HepG2 (cell line): ENCODE measurements around the gene WNK4. TPM values are rescaled to one million over a fixed set of nuclear protein-coding genes. Genes with fewer than 3 reads are reported as not detected.

Experiments used
- ARID2 ChIP-seq: sonication (generic); formaldehyde crosslinking; IDR thresholded peaks from 2 replicates; pipeline ENCODE4 v1.8.1; 2022; ENCODE audit warnings: mild to moderate bottlenecking, missing genetic modification reagents, borderline replicate concordance
- EP300 ChIP-seq, 3 experiments: sonication (generic) in 1 of 3; formaldehyde crosslinking in 1 of 3; IDR thresholded peaks; 2 replicates each; pipeline versions ENCODE4 v1.5.1 to v1.6.1; 2011 to 2020; ENCODE audit warnings: low read depth in 2 of 3, low read length in 2 of 3, borderline replicate concordance in 1 of 3, improper control_type of control experiment in 1 of 3, mild to moderate bottlenecking in 1 of 3, missing genetic modification reagents in 1 of 3, moderate library complexity in 1 of 3
- ERF ChIP-seq: IDR thresholded peaks from 2 replicates; pipeline ENCODE4 v1.6.1; 2018; ENCODE audit warnings: missing biosample characterization, missing genetic modification reagents
- HHEX ChIP-seq: IDR thresholded peaks from 2 replicates; pipeline ENCODE4 v1.6.1; 2016; ENCODE audit warnings: control low read depth
- JUND ChIP-seq: sonication (generic); formaldehyde crosslinking; IDR thresholded peaks from 2 replicates; pipeline ENCODE4 v1.8.0; 2022; ENCODE audit warnings: mild to moderate bottlenecking, missing genetic modification reagents
- MED13 ChIP-seq: sonication (generic); formaldehyde crosslinking; IDR thresholded peaks from 2 replicates; pipeline ENCODE4 v1.5.0; 2020; ENCODE audit warnings: missing genetic modification reagents
- MTA1 ChIP-seq: sonication (generic); formaldehyde crosslinking; IDR thresholded peaks from 2 replicates; pipeline ENCODE4 v1.4.0; 2020; ENCODE audit warnings: missing genetic modification reagents, mild to moderate bottlenecking, borderline replicate concordance
- SMAD3 ChIP-seq: sonication (generic); formaldehyde crosslinking; IDR thresholded peaks from 2 replicates; pipeline ENCODE4 v1.4.0; 2020; ENCODE audit warnings: missing genetic modification reagents
- TAF1 ChIP-seq: sonication (generic); formaldehyde crosslinking; IDR thresholded peaks from 2 replicates; pipeline ENCODE4 v1.4.0; 2020; ENCODE audit warnings: missing genetic modification reagents
- U2AF2 ChIP-seq: fragments of 200-400 bp; formaldehyde crosslinking; IDR thresholded peaks from 2 replicates; pipeline ENCODE4 v1.6.1; 2017; ENCODE audit warnings: low read depth, mild to moderate bottlenecking, low read length
- ZC3H4 ChIP-seq: sonication (generic); formaldehyde crosslinking; IDR thresholded peaks from 2 replicates; pipeline ENCODE4 v1.4.0; 2020; ENCODE audit warnings: missing genetic modification reagents, borderline replicate concordance
- ZNF234 ChIP-seq: sonication (generic); formaldehyde crosslinking; conservative IDR thresholded peaks from 2 replicates; pipeline ENCODE4 v1.5.1; 2020; ENCODE audit warnings: mild to moderate bottlenecking, missing genetic modification reagents
- ZNF24 ChIP-seq: fragments of 450-650 bp; IDR thresholded peaks from 2 replicates; pipeline ENCODE4 v1.6.1; 2017; ENCODE audit warnings: antibody characterized with exemption, mild to moderate bottlenecking
- ZNF383 ChIP-seq: sonication (generic); formaldehyde crosslinking; IDR thresholded peaks from 2 replicates; pipeline ENCODE4 v1.4.0; 2020; ENCODE audit warnings: missing genetic modification reagents, mild to moderate bottlenecking, borderline replicate concordance
- ZNF432 ChIP-seq: sonication (generic); formaldehyde crosslinking; IDR thresholded peaks from 2 replicates; pipeline ENCODE4 v1.5.0; 2020; ENCODE audit warnings: missing genetic modification reagents, mild to moderate bottlenecking, borderline replicate concordance
- ZNF605 ChIP-seq: sonication (generic); formaldehyde crosslinking; IDR thresholded peaks from 2 replicates; pipeline ENCODE4 v1.8.0; 2022; ENCODE audit warnings: mild to moderate bottlenecking, missing genetic modification reagents
- ZNF782 ChIP-seq: sonication (generic); formaldehyde crosslinking; IDR thresholded peaks from 2 replicates; pipeline ENCODE4 v1.4.0; 2020; ENCODE audit warnings: missing genetic modification reagents, mild to moderate bottlenecking, borderline replicate concordance
- polyA plus RNA-seq, 8 experiments: library from polyadenylated mRNA; depleted of rRNA in 3 of 8; stranded (reverse) in 7 of 8; unstranded in 1 of 8; fragments of >200 nt; fragmentation: Illumina TruSeq in 4 of 8; extraction: Trizol in 4 of 8; gene quantifications; 2 replicates each; pipeline versions ENCODE4 v1.2.1 to v1.2.3, GENCODE V29; 2011 to 2016; ENCODE audit warnings: low read depth in 4 of 8, missing spikeins in 1 of 8, mixed read lengths in 1 of 8; ENCODE audit not compliant: insufficient read depth in 1 of 8
- total RNA-seq, 5 experiments: library from RNA; depleted of rRNA; stranded (reverse); fragments of >200 nt; fragmentation: Illumina TruSeq; extraction: Trizol; gene quantifications; 2 replicates each; pipeline ENCODE4 v1.2.3, GENCODE V29; 2016; ENCODE audit warnings: low read depth in 1 of 5
- TF ChIP-seq, protein P1 (sequence below): fragments of 450-650 bp; IDR thresholded peaks from 2 replicates; pipeline ENCODE4 v1.6.1; 2016
- TF ChIP-seq, protein P2 (sequence below): sonication (generic); formaldehyde crosslinking; IDR thresholded peaks from 2 replicates; pipeline ENCODE4 v1.8.0; 2022; ENCODE audit warnings: mild to moderate bottlenecking, missing genetic modification reagents, moderate library complexity
- TF ChIP-seq, protein P3 (sequence below): sonication (generic); formaldehyde crosslinking; IDR thresholded peaks from 2 replicates; pipeline ENCODE4 v1.5.1; 2020; ENCODE audit warnings: missing genetic modification reagents, mild to moderate bottlenecking, borderline replicate concordance
- TF ChIP-seq, protein P4 (sequence below): sonication (generic); formaldehyde crosslinking; IDR thresholded peaks from 2 replicates; pipeline ENCODE4 v1.4.0; 2020; ENCODE audit warnings: missing genetic modification reagents

WNK4 gene
- total and polyA plus RNA-seq, 2 of the 13 experiments (the other 11 are each of a cell fraction or from before 2014, with no cell fraction given) = 2.7 to 13.7 TPM

DNA sequence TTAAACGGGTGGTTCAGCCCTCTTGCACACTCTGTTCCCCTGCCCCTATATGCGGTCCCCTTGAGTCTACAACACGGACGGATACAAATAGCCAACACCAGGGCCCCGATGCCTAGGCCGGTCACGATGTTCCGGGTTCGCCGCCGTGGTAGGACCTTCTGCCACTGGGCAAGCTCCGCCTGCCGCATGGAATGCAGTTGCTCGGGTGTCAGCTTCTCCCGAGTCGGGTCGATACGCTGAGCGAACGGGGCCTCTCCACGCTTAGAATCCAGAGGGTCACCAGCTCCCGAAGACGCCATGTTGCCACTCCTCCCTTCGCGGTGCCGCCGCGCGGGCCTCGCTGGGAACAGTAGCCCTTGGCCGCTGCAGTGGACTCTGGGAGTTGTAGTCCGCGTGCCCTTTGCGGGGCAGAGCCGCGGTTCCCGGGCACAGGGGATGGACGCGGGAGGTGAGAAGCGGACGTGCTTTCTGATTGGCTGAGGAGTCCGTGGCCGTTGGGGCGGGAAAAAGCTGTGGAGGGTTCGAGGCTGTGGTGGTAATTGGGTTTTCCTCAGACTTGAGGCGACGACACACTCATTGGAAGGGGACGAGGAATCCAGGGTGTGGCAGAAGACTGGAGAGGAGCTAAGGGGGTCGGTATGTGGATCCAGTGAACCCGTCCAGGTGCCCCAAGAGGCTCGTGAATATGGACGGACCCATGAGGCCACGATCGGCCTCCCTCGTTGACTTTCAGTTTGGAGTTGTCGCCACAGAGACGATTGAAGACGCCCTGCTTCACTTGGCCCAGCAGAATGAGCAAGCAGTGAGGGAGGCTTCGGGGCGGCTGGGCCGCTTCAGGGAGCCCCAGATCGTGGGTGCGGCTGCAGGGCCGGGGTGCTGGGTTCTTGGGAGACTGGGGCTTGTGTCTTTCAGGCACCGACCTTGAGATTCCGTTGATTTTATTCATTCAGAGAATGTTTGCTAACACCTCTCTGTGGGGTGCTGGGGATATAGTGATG lies 18.3 kb downstream of the WNK4 start, which contains the start of the genes CNTD1 and COA3 (continued):
- TF ChIP-seq, protein P1, sequence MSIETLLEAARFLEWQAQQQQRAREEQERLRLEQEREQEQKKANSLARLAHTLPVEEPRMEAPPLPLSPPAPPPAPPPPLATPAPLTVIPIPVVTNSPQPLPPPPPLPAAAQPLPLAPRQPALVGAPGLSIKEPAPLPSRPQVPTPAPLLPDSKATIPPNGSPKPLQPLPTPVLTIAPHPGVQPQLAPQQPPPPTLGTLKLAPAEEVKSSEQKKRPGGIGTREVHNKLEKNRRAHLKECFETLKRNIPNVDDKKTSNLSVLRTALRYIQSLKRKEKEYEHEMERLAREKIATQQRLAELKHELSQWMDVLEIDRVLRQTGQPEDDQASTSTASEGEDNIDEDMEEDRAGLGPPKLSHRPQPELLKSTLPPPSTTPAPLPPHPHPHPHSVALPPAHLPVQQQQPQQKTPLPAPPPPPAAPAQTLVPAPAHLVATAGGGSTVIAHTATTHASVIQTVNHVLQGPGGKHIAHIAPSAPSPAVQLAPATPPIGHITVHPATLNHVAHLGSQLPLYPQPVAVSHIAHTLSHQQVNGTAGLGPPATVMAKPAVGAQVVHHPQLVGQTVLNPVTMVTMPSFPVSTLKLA = peak; percentile 51
- TF ChIP-seq EP300 (IDR thresholded peaks at IDR 0.05; ENCODE audit: low read depth in 2 of 2, low read length in 2 of 2) = peak in 1 of 2 experiments; percentile 34; a peak in 1 of 4 replicates
- TF ChIP-seq EP300 (CRISPR knock-in tag; IDR thresholded peaks at IDR 0.05; ENCODE audit: borderline replicate concordance) = no peak; the same call in 1 of the 2 replicates
- no peak for TF ChIP-seq ZNF24
- peak; percentile 27; the same call in 1 of the 2 replicates for TF ChIP-seq HHEX (CRISPR knock-in tag)
- no peak; the same call in 1 of the 2 replicates for TF ChIP-seq ZC3H4 (CRISPR knock-in tag)
- peak; percentile 86; the same call in 1 of the 2 replicates for TF ChIP-seq ZNF782 (CRISPR knock-in tag)
- peak; percentile 93 for TF ChIP-seq ZNF605 (CRISPR knock-in tag)
- TF ChIP-seq ZNF432 (CRISPR knock-in tag) = no peak
- peak; percentile 91 for TF ChIP-seq MTA1 (CRISPR knock-in tag)
- TF ChIP-seq MED13 (CRISPR knock-in tag) = no peak; the same call in 1 of the 2 replicates
- TF ChIP-seq ZNF234 (CRISPR knock-in tag) = no peak
- no peak for TF ChIP-seq ZNF383 (CRISPR knock-in tag)
- TF ChIP-seq JUND = peak; percentile 61; the same call in 1 of the 2 replicates
- TF ChIP-seq ERF (CRISPR knock-in tag) = peak; percentile 96
- TF ChIP-seq, protein P2, sequence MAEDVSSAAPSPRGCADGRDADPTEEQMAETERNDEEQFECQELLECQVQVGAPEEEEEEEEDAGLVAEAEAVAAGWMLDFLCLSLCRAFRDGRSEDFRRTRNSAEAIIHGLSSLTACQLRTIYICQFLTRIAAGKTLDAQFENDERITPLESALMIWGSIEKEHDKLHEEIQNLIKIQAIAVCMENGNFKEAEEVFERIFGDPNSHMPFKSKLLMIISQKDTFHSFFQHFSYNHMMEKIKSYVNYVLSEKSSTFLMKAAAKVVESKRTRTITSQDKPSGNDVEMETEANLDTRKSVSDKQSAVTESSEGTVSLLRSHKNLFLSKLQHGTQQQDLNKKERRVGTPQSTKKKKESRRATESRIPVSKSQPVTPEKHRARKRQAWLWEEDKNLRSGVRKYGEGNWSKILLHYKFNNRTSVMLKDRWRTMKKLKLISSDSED (CRISPR knock-in tag) = no peak
- peak; percentile 87; the same call in 1 of the 2 replicates for TF ChIP-seq ARID2 (CRISPR knock-in tag)
- TF ChIP-seq, protein P3, sequence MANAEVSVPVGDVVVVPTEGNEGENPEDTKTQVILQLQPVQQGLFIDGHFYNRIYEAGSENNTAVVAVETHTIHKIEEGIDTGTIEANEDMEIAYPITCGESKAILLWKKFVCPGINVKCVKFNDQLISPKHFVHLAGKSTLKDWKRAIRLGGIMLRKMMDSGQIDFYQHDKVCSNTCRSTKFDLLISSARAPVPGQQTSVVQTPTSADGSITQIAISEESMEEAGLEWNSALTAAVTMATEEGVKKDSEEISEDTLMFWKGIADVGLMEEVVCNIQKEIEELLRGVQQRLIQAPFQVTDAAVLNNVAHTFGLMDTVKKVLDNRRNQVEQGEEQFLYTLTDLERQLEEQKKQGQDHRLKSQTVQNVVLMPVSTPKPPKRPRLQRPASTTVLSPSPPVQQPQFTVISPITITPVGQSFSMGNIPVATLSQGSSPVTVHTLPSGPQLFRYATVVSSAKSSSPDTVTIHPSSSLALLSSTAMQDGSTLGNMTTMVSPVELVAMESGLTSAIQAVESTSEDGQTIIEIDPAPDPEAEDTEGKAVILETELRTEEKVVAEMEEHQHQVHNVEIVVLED = peak; percentile 97
- TF ChIP-seq SMAD3 (CRISPR knock-in tag) = peak; percentile 86; the same call in 1 of the 2 replicates
- TF ChIP-seq TAF1 (CRISPR knock-in tag) = peak; percentile 96
- TF ChIP-seq, protein P4, sequence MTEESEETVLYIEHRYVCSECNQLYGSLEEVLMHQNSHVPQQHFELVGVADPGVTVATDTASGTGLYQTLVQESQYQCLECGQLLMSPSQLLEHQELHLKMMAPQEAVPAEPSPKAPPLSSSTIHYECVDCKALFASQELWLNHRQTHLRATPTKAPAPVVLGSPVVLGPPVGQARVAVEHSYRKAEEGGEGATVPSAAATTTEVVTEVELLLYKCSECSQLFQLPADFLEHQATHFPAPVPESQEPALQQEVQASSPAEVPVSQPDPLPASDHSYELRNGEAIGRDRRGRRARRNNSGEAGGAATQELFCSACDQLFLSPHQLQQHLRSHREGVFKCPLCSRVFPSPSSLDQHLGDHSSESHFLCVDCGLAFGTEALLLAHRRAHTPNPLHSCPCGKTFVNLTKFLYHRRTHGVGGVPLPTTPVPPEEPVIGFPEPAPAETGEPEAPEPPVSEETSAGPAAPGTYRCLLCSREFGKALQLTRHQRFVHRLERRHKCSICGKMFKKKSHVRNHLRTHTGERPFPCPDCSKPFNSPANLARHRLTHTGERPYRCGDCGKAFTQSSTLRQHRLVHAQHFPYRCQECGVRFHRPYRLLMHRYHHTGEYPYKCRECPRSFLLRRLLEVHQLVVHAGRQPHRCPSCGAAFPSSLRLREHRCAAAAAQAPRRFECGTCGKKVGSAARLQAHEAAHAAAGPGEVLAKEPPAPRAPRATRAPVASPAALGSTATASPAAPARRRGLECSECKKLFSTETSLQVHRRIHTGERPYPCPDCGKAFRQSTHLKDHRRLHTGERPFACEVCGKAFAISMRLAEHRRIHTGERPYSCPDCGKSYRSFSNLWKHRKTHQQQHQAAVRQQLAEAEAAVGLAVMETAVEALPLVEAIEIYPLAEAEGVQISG = peak; percentile 95
- TF ChIP-seq U2AF2 = no peak
